GM12801 (cell line): Measurements from ENCODE around the gene CR1.

Source experiments
- CTCF ChIP-seq: IDR thresholded peaks from one replicate; pipeline ENCODE4 v1.5.1; 2011; ENCODE audit warnings: control low read depth; ENCODE audit not compliant: insufficient read length; ENCODE audit errors: extremely low read depth

Gene CR1

GRCh38 chr1:207666342-207666741, 170.4 kb downstream of the CR1 start:
- no peak for TF ChIP-seq CTCF

GRCh38 chr1:207669528-207670009, 173.6 kb downstream of the CR1 start:
- TF ChIP-seq CTCF: no peak

- TF ChIP-seq CTCF: no peak
Observed at GRCh38 chr1:207670192-207670591, 174.2 kb downstream of the CR1 start.

GRCh38 chr1:207670997-207671396, 175.0 kb downstream of the CR1 start:
- no peak for TF ChIP-seq CTCF

- TF ChIP-seq CTCF: no peak
Observed at GRCh38 chr1:207672522-207673130, 176.7 kb downstream of the CR1 start.

- no peak for TF ChIP-seq CTCF
Observed at GRCh38 chr1:207673399-207673798, 177.4 kb downstream of the CR1 start.

GRCh38 chr1:207676153-207676552, 180.2 kb downstream of the CR1 start:
- no peak for TF ChIP-seq CTCF
